ENCODE results near the gene TOX4.

GRCh38 chr14:21510735-21511657 is 34.0 kb downstream of the TOX4 start, which contains the start of gene METTL3:
- TF ChIP-seq, protein P1, sequence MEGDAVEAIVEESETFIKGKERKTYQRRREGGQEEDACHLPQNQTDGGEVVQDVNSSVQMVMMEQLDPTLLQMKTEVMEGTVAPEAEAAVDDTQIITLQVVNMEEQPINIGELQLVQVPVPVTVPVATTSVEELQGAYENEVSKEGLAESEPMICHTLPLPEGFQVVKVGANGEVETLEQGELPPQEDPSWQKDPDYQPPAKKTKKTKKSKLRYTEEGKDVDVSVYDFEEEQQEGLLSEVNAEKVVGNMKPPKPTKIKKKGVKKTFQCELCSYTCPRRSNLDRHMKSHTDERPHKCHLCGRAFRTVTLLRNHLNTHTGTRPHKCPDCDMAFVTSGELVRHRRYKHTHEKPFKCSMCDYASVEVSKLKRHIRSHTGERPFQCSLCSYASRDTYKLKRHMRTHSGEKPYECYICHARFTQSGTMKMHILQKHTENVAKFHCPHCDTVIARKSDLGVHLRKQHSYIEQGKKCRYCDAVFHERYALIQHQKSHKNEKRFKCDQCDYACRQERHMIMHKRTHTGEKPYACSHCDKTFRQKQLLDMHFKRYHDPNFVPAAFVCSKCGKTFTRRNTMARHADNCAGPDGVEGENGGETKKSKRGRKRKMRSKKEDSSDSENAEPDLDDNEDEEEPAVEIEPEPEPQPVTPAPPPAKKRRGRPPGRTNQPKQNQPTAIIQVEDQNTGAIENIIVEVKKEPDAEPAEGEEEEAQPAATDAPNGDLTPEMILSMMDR (IDR thresholded peaks at IDR 0.05; ENCODE audit: insufficient read depth, low read length, poor library complexity, severe bottlenecking) = no peak
- no peak for TF ChIP-seq EZH2phosphoT487 (conservative IDR thresholded peaks at IDR 0.05; ENCODE audit: low read length)
